NCI-H226 (cell line): Measurements from ENCODE around the gene SLC25A4.

Experiments
- DNase-seq: peaks from one replicate; pipeline ENCODE4 v3.0.0-alpha.2; 2015

Gene SLC25A4

DNA sequence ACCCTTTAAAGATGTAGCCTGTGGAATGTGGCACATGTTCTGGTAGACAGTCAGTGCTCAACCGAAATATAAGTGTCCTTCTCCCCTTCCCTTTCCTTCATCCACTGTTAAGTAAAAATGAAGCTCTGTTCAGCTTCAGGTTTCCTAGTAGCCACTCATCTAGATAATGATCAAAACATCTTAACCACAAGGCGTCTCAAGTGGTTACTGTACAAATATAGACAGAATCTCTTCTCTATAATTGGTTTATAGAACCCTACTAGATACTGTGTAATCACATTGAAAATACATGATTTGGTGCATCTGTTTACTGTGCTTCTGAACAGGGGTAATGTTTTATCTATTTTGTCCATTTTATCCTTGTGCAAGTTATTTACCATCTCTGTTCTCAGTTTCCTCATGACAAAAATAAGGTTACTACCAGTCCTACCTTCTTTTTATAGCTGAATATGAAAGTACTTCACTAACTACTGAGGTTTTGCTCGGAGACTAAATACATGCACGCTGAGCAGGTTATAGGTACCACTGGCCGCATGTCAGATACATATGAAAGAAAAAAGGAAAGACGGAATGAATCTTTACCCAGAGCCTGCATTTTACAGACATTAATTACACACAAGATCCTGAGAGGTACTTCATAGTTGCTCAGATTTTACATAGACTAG lies 20.3 kb upstream of the SLC25A4 start:
- no peak for DNase-seq

DNA sequence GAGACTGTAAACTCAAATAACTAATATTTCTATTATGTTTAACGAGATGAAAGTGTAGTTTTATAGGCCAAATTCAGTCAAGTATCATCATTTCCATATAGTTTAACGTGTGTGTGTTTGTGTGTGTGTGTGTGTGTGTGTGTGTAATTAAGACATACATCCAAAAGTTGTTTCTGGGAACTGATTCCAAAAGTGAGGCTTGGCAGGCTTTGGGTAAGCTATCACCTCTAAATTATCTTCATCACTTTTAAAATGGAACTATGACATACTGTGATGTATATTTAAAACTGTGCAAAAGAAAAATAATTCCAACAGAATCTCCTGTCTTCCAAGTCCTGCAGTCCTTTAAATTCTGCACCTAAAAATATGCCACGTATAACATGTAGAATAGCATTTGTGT lies 19.1 kb upstream of the SLC25A4 start:
- no peak for DNase-seq

DNA sequence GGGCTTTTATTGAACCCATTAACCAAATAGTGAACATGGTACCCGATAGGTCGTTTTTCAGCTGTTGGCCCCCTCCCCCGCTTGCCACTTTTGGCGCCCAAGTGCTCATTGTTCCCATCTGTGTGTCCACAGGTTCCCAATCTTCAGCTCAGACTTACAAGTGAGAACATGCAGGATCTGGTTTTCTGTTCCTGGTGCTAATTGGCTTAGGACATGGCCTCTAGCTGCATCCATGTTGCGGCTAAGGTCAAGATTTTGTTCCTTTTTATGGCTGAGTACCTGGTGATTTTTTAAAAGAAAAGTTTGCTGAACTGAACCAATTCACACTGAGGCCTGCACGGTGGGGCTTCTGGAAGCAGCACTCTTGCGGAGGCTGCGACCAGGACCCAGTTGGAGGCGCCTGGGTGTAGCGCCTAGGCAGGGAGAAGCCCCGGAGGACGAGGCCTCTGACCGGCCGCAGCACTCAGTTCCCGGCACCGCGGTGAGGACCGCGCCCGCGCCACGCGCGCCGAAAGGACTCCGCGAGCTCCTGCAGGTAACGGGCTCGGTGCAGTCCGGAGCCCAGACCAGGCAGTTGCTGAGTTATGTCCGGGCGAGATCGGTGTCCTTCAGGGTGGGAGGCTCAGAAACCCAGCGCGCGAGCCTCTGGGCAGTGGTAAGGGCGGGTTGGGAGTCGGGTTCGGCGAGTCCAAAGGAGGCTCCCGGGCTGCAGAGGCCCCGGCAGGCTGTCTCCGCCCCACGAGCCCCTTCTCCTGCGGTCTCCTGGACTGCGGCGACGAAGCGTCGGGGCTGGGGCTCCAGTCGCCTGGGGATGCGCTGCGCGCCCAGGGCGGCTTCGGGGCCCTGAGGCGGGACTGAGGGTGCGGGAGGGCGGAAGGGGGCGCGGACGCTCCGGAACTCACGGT lies 15.8 kb upstream of the SLC25A4 start:
- no peak for DNase-seq

DNA sequence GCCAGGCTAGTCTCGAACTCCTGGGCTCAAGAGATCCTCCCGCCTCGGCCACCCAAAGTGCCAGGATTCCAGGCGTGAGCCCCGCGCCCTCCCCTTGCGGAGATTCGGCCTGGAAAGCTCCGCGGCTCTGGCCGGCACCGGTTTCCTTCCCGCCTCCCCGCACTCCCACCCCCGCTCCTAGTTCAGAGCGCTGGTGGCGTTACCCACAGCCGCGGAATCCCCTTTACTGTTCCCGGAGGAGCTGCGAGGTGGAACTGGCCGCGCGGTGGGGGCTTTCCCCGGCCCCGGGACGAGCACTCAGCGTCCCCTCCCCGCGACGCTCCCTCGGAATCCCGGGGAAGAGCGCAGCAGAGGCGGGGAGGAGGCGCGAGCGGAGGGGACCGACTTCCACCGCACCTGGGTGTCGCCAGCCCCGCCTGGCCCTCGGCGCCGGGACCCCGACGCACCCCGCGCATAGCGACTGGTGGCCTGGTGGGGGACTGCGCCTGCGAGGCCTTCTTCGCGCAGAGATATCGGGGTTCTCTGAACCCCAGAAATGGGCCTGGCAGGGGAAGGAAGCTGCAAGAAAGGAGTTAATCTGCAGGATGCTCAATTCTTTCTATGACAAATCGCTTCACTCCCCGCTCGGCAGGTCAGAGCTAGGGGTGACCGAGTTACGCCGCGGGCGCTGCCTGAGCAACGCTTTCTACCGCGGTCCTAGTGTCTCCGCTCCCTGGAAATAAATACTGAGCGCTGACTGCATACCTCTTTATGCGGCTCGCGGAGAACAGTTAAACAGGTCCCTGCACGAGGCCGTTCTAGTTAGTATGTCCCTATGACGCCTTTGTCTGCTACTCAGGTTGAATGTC lies 14.6 kb upstream of the SLC25A4 start:
- no peak for DNase-seq

DNA sequence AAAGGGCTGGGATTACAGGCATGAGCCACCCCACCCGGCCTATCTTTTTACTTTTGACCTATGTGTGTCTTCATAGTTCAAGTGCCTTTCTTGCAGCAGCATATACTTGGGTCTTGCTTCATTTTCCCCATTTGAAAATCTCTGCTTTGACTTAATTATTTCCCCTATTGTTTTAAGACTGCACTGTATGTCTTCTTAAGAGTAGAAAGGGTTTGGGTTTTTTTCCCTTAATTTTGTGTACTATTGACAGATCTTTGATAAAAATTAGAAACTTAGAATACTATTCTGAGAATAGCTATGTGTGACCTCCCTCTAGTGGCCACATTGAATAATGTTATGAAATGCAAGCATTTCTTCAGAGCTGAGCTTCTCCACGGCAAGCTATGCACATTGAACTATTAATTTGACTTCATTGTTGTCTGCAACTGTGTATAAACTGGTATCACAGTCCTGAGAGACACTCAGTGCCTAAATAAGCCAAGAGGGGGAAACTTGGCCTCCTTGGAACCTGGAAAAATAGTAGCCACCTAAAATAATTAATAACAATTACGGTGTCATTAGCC lies 8.7 kb upstream of the SLC25A4 start:
- DNase-seq = no peak

DNA sequence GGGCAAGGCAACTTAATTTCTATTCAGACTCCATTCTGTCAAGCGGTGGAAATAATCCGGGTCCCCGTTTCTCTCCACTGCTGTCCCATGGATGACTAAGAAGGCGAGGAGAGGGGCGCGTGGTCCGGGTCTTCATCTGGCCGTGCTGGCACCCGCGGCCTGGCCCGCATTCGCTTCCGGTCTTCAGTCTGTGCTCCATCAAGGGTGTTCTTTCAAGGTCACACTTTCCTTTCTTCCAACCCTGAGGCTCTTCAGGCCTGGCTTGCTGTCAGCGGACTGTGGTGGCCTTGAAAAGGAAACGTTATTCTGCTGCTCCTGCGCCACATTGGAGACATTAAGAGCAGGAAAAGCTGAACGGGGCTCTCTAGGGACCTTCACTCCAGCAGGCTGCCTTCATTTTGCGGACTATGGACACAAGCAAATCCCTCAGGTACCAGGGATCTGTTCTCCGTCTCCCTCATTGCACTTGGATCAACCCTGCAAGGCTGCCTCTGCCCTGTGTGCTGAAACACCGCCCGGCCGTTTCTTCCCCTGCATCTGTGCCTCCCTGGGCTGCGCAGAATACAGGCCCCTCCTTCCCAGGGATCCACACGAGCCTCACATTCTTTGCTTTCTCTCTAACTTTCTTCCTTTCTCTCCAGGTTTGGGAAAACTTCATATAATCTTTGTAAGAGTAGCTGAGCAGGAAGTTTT lies 5.7 kb upstream of the SLC25A4 start:
- no peak for DNase-seq

DNA sequence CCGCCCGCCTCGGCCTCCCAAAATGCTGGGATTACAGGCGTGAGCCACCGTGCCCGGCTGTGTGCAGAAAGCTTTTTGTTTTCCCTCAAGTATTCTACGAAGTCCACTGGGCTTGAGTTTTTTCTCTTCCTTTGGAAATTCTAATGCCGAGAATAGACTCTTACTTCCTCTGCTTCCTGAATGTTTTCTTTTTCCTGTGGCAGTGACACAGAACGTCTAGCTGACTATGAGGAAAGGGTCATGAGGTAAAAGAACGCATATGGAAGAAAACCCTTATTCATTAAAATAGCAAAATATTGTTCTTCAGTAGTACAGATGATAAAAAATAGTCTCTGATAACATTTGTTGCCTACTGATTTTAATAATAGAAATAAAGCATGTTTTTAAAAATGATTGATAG lies 4.9 kb upstream of the SLC25A4 start:
- no peak for DNase-seq

DNA sequence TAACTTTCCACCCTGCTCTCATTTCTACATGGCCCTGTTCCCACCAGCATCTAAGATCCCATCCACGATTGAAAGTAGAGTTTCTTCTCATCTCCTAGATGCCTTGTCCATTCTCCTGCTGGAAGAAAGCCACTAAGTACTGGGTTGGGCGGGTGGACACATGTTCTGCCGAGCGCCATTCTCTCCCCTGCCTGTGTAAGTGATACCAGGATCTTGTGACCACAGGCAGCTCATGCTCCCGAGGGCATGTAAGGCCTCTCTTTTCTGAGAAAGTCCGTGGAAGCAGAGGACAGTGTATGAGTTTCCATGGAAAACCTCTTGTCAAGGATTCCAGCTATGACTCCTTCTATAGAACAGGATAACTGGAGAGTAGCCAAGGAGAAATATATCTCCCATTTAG lies 3.3 kb upstream of the SLC25A4 start:
- DNase-seq = no peak

DNA sequence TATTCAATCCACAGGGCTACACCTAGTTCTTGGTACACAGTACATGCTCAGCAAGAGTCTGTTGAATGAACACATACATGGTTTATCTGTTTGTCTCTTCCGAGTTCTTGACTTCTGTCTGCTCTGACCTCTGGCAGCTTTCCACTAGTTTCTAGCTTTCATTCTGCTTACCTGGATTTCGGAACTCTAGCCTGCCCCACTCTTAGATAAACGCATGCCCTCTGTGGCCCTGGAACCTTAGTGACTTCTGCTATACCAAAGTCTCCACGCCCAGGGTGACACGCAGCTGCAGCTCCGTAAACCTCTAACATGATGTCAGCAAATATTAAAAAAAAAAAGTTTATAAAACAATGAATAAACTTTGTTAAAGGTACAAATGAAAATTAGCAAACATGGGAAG lies 1.3 kb upstream of the SLC25A4 start:
- no peak for DNase-seq

DNA sequence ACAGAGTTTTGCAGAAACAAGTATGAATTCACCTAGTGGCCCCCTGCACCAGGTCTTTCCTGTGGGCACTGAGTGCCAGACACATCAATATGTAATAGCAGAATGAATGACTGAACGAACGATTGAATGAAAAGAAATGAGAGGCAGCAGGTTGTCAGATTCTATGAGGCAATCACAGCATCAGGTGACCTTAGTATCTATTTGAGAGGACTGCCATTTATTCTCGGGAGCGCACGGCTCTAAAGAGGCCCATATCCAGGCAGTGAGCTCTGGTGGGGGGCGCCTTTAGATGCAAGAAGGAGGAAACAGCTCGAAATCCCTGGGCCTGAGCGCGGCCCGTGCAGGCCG lies 528 bp upstream of the SLC25A4 start:
- no peak for DNase-seq

DNA sequence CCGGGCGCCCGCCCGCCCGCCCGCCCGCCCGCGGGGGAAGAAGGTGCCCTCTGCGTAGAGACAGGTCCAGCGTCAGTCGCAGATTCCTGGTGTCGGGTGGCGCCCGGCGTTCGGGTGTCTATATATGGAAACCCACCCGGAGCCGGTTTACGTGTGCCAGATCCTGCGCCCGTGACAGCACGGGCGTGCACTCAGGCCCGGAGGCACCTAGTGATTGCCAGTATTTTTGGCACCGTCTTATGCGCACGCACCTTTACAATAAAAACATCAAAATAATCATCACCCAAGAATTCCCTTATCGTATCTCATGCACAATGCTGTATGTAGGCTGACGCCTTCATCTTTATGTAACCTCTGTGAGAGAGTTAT lies 519 bp downstream of the SLC25A4 start:
- peak; percentile 46 for DNase-seq

DNA sequence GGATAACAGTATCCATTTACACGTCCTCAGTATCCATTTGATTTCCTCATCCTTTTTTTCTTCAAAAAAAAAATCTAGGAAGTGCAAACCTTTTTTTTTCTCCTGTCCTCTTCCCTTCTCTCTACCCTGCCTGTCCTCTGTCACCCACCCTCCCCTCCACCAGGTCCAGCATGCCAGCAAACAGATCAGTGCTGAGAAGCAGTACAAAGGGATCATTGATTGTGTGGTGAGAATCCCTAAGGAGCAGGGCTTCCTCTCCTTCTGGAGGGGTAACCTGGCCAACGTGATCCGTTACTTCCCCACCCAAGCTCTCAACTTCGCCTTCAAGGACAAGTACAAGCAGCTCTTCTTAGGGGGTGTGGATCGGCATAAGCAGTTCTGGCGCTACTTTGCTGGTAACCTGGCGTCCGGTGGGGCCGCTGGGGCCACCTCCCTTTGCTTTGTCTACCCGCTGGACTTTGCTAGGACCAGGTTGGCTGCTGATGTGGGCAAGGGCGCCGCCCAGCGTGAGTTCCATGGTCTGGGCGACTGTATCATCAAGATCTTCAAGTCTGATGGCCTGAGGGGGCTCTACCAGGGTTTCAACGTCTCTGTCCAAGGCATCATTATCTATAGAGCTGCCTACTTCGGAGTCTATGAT lies 1.7 kb downstream of the SLC25A4 start:
- no peak for DNase-seq

DNA sequence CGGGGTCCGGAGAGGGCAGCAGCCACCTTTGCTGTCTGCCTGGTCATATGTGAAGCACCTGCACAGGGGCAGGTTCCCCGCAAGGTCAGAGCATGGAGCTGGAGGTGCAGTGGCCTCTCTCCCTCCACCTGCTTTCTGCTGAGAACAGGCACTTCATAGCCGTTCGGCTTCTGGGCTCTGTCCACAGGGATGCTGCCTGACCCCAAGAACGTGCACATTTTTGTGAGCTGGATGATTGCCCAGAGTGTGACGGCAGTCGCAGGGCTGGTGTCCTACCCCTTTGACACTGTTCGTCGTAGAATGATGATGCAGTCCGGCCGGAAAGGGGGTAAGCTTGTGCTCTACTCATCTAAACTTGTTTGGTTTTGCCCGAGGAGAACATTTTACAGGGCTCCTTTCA lies 2.5 kb downstream of the SLC25A4 start:
- DNase-seq = no peak

DNA sequence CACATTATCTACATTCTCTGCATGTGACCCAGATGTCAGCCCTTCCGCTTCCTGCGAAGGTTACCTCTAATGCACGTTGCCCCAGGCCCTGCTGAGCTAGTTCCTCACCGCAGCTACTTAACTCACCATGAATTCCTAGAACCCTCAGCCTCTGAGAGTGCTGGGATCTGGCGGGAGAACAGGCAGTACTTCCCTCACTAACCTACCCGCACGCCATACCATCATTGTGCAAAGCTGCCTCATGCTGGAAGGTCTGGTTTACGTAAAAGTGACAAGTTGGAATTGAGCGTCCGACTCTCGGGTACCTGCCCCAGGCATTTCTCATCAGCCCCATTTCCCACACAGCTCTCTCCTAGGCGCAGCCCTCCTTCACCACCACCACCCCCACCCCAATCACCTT lies 6.3 kb downstream of the SLC25A4 start:
- DNase-seq = no peak

DNA sequence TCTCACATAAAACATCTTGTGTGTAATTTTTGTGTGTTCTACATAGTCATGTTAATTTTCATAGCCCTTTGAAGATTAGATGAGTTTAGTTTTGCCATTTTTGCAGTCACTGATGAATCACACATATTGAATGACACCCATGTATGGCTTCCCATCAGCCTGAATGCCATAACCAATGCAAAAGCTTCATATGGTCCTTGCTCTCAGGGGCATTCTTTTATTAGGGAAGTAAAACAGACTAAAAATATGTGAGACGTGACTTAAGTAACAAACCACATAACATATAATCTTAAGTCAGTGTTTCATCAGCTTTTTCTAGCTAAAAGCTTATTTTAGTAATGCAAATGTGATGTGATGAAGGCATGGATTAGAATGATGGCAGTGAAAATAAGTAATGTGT lies 8.2 kb downstream of the SLC25A4 start:
- DNase-seq = no peak

DNA sequence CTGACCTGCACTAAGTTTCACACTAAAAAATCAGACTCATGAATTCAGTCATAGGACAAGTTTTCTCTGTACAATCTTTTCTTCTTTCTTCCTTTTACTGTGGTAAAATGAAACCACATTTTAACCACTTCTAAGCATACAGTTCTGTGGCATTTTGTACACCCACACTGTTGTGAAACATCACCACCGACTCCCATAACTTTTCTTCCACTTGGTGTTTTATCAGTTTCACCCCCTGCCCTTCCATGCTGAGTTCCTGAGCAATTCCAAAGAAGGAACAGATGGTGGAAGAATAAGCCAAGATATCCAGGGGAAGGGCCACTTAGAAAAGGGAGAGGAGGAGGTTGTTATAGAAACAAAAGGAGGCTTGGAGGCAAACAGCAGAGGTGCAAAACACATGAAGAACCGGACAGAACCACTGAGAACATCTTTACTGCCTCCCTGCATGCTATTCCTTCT lies 22.6 kb downstream of the SLC25A4 start:
- DNase-seq = peak; percentile 34

DNA sequence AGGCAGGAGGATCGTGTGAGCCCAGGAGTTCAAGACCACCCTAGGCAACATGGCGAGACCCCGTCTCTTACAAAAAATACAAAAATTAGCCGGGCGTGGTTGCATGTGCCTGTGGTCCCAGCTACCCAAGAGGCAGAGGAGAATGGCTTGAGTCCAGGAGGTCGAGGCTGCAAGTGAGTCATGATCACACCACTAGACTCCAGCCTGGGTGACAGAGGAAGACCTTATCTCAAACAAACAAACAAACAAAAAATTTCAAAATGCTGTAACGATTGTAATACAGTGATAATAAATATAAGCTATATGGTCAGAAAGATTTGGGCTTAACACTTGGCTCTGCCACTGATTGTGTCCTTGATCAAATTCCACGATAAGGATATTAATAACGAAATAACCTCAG lies 24.2 kb downstream of the SLC25A4 start:
- DNase-seq = no peak

DNA sequence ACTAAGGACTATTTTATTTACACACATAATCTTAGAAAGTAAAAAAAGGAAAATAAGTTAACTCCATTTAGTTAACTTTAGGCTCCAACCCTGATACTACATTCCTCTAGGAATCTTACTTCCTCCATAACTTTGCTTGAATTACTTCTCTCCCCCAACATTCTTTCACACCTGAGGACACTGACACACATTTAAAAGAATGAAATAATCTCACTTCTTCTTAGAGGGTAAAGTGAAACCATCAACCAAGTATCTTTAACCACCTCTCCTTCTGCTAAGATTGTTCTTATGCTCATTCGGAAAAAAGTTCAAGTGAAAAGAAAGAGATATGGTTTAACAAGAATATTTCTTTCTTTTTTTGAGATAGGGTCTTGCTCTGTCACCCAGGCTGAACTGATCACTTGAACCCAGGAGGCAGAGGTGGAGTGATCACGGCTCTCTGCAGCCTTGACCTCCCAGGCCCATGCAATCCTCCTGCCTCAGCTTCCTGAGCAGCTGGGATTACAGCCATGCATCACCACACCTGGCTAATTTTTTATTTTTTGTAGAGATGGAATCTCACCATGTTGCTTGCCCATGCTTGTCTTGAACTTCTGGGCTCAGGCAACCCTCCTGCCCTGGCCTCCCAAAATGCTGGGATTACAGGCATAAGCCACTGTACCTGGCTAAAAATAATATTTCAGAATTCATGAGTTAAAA lies 28.5 kb downstream of the SLC25A4 start:
- no peak for DNase-seq

DNA sequence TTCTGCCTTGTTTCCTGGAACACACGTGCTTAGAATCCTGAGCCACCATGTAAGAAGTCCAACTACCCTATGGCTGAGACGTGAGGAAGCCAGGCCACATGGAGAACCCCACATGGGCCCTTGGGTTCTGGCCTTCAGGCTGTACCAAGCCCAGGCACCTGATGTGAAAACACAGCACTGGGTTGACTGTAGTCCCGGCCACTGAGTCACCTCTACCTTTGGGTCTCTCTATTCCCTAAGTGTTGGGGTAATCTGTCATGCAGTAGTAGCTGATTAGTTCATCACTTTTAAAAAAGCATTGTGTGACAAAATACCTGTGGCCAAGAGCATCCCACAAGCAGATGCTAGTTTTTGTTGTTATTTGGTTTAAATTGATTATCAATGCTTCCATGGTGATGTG lies 36.4 kb downstream of the SLC25A4 start:
- DNase-seq = no peak

DNA sequence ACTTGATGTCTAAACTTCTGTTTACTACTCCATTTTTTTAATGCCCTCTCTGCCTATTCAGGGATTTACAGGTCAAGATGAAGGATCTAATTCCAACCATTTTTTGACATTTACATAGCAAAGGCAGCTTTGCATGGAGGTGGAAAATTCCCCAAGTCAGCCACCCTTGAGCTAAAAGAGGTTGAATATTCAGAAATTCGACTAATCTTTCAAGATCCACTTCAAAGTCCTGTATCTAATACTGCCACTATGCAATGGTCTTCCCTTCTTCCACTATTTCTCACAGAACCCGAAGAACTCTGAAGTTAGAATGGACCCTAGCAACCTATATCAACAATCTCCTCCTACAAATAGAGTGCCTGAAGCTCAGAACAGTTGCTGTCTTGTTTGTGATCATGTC lies 39.2 kb downstream of the SLC25A4 start:
- DNase-seq = no peak

DNA sequence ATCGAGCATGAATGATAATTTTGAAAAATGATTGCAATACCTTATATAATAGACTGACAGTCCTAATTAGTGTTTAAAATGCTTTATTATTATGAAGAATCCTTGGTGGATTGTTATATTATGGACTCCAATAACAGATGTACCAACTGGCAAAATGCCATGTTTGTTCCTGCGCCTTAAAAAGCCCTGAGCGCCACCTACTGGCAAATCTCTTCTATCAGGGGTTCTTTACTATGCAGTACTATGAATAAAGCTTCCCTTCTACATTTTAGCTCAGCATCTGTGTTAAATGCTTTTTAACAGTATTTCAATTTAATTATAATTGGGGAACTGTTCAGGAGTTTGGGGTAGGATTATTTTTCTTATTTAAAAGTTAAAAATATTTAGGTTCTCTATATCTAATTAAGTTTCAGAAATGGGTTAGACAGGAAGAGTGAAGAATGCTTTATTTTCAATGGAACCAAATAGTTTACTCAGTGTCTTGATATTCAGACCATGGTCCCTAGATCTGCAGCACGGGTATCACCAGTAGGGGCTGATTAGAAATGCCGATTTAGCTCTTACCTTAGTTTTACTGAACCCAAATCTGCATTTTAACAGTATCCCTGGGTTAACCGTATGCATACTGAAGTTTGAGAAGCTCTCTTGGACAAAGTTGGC lies 40.7 kb downstream of the SLC25A4 start:
- peak; percentile 60 for DNase-seq
